Measurements from ENCODE around the gene LGALS7.
"Not testable (repeated sequence)": the region's sequence is repeated elsewhere in the genome, so short reads cannot be mapped to it uniquely, and the experiment has no call there.

Gene LGALS7

GRCh38 chr19:38815059-38816001 lies 42.0 kb upstream of the LGALS7 start:
- Histone ChIP-seq H3K27ac (no peak overlapping the region), H3K36me3 (replicated peaks) (peaks cover 6% of the 10 kb centered on the region), H3K27me3 (replicated peaks) (no peaks in the 10 kb centered on the region), H3K4me3 (ENCODE audit: low read depth, low read length) (no peak overlapping the region)
- TF ChIP-seq CTCF (IDR thresholded peaks at IDR 0.05; ENCODE audit: low read depth, low read length, missing control alignments): no peak
- in situ Hi-C loops (cut with HindIII; ENCODE audit: low pct_ligation_motif_present, low sequenced_read_pairs): no loop called here
- no peak for DNase-seq

- H3K36me3 ChIP-seq (replicated peaks); H3K27ac ChIP-seq; in situ Hi-C loops (cut with HindIII; ENCODE audit: low pct_ligation_motif_present, low sequenced_read_pairs); H3K27me3 ChIP-seq (replicated peaks); H3K4me3 ChIP-seq (ENCODE audit: low read depth, low read length); DNase-seq: not testable (repeated sequence)
Observed at GRCh38 chr19:38813932-38814331, 40.6 kb upstream of the LGALS7 start.

GRCh38 chr19:38813323-38813722 lies 40.0 kb upstream of the LGALS7 start:
- Histone ChIP-seq H3K4me3 (ENCODE audit: low read depth, low read length) (no peak overlapping the region), H3K27me3 (replicated peaks) (no peaks in the 10 kb centered on the region), H3K36me3 (replicated peaks) (peaks cover 6% of the 10 kb centered on the region), H3K27ac (no peak overlapping the region)
- no peak for TF ChIP-seq CTCF (IDR thresholded peaks at IDR 0.05; ENCODE audit: low read depth, low read length, missing control alignments)
- in situ Hi-C loops (cut with HindIII; ENCODE audit: low pct_ligation_motif_present, low sequenced_read_pairs): no loop called here
- DNase-seq: no peak

- no peak for TF ChIP-seq CTCF (IDR thresholded peaks at IDR 0.05; ENCODE audit: low read depth, low read length, missing control alignments)
- Histone ChIP-seq H3K36me3 (replicated peaks) (peaks cover 6% of the 10 kb centered on the region), H3K27ac (no peak within 1 kb of the TSS), H3K27me3 (replicated peaks) (no peaks in the 10 kb centered on the region), H3K4me3 (ENCODE audit: low read depth, low read length) (no peak within 1 kb of the TSS)
- no peak for DNase-seq
- in situ Hi-C loops (cut with HindIII; ENCODE audit: low pct_ligation_motif_present, low sequenced_read_pairs): no loop called here
Observed at GRCh38 chr19:38812841-38813320, 39.6 kb upstream of the LGALS7 start, which contains the start of gene LGALS4. Gene LGALS4 (minus strand): TSS chr19:38812945. CDS start chr19:38812886, 59 bp downstream.

GRCh38 chr19:38812009-38812840 lies 38.9 kb upstream of the LGALS7 start:
- H3K36me3 ChIP-seq (replicated peaks): peaks cover 5% of the 10 kb centered on the region
- no peaks in the 10 kb centered on the region for H3K27me3 ChIP-seq (replicated peaks)
- no peak for DNase-seq
- H3K27ac ChIP-seq: no peak overlapping the region
- no peak for TF ChIP-seq CTCF (IDR thresholded peaks at IDR 0.05; ENCODE audit: low read depth, low read length, missing control alignments)
- no peak overlapping the region for H3K4me3 ChIP-seq (ENCODE audit: low read depth, low read length)
- in situ Hi-C loops (cut with HindIII; ENCODE audit: low pct_ligation_motif_present, low sequenced_read_pairs): no loop called here
